RWPE1 (cell line): ENCODE measurements around the gene DRGX.

Experiments
- CTCF ChIA-PET: fragments of 350-600 bp; sonication (Branson Sonifier 250); formaldehyde crosslinking; extraction: SDS; loops from one replicate; lab custom pipeline; 2021; lab: Yijun Ruan, JAX
- POLR2A ChIA-PET: fragments of 400-600 bp; formaldehyde crosslinking; extraction: SDS; loops from one replicate; lab custom pipeline; 2020; ENCODE audit warnings: antibody characterized with exemption; ENCODE audit not compliant: low non-redundant PET; lab: Yijun Ruan, JAX
- DNase-seq: peaks from one replicate; pipeline ENCODE4 v3.0.0; 2012; ENCODE audit warnings: low spot score
- H3K27ac ChIP-seq: fragments of 450-650 bp; 2 replicates; pipeline ENCODE4 v1.5.1; 2017
- CTCF ChIP-seq: fragments of 450-650 bp; conservative IDR thresholded peaks from 2 replicates; pipeline ENCODE4 v1.5.1; 2017; ENCODE audit warnings: low read depth, mild to moderate bottlenecking

DRGX gene

GRCh38 chr10:49417311-49418052 lies 21.6 kb upstream of the DRGX start:
- DNase-seq = no peak
- TF ChIP-seq CTCF = no peak
- CTCF ChIA-PET = interaction anchor here (0.6 to 2.4 kb wide), 3 partner anchors 10 to 527 kb away, joined by 3 to 12 read pairs (median 3); no protein-coding TSS in a partner anchor
- H3K27ac ChIP-seq = no peak overlapping the region
- POLR2A ChIA-PET = no interaction called here

- ChIA-PET POLR2A (no interaction called here), CTCF (no interaction called here)
- no peak for DNase-seq
- TF ChIP-seq CTCF = no peak
- no peak overlapping the region for H3K27ac ChIP-seq
Observed at GRCh38 chr10:49415846-49416245, 20.0 kb upstream of the DRGX start.

- POLR2A ChIA-PET = no interaction called here
- no peak for TF ChIP-seq CTCF
- no peak overlapping the region for H3K27ac ChIP-seq
- CTCF ChIA-PET = no interaction called here
- no peak for DNase-seq
Observed at GRCh38 chr10:49415109-49415508, 19.2 kb upstream of the DRGX start.

- ChIA-PET CTCF (no interaction called here), POLR2A (no interaction called here)
- no peak for DNase-seq
- no peak overlapping the region for H3K27ac ChIP-seq
- TF ChIP-seq CTCF = no peak
Observed at GRCh38 chr10:49414496-49414895, 18.6 kb upstream of the DRGX start.

DNA sequence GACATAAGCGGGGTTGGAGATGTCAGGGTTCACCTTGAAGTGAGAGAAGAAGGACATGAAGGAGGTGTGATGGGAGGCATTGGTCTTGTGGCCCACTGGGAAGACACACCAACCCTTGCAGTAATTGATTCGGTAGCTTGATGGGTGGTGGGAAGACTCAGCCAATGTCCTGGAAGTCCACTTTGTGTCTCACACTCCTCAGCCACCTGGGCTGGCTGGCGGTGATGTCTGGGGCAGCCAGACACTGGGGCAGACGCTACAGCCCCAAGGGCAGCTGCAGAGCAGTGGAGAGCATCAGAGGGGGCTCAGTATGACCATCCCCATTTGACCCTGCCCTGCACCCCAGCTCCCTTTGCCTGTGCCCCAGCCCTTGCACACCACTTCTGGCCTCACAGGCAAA lies 16.7 kb upstream of the DRGX start:
- no peak for DNase-seq
- CTCF ChIA-PET = interaction anchor here (0.5 to 0.9 kb wide), 3 partner anchors 100 to 564 kb away, joined by 3 to 5 read pairs (median 4); no protein-coding TSS in a partner anchor
- H3K27ac ChIP-seq = no peak overlapping the region
- TF ChIP-seq CTCF = no peak
- POLR2A ChIA-PET = no interaction called here

DNA sequence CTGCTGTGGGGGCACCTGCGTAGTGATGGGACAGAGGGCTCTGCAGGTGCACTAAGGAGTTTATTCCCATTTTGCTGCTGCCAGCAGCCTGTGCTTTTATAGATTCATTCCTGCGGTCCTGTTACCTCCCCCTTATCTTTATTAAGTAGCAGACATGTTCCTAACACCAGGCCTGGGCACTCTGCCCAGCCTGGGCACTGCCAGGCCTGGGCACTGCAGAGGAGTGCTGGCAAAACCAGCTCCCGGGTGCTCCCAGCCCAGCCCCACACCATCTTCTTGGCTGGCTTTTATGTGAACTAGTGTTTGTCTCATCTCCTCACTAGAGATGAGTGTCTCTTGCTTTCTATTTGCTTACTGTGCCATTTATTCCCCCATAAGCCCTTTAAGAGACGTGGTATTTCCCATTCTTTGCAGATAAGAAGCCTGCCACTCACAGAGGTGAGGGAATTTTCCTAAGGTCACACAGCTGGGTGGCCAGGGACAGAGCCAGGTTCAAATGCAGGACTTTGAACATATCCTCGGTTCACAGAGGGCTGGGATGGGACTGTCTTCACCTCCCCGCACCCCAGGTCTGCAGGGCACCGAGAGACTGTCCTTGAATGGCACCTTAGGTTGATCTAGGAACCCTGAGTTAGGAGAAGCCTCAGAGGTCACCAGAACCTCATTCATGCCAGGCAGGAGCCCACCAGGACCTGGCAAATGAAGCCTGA lies 14.6 kb upstream of the DRGX start:
- no peak for DNase-seq
- H3K27ac ChIP-seq = no peak overlapping the region
- ChIA-PET POLR2A (no interaction called here), CTCF (interaction anchor here (1.5 kb wide), 1 partner anchor 8 kb away, joined by 3 read pairs; no protein-coding TSS in a partner anchor)
- no peak for TF ChIP-seq CTCF
